ENCODE results near the gene IRF9.
A peak's percentile ranks its signal among the peaks of the same experiment; 100 is the strongest.

Gene IRF9

GRCh38 chr14:24139272-24139934, 21.7 kb upstream of the IRF9 start:
- DNase-seq (ENCODE audit: extremely low spot score), result no peak
- ChIA-PET POLR2A (interaction anchor here (1.7 to 2.0 kb wide), 2 partner anchors 11 to 24 kb away, joined by 4 to 7 read pairs; partner anchors contain the start of genes DCAF11 and NRL), CTCF (interaction anchor here (1.0 to 3.7 kb wide), 5 partner anchors 14 to 81 kb away, joined by 3 to 18 read pairs (median 4); partner anchors contain the start of genes DCAF11, IRF9 and NRL)
- TF ChIP-seq CTCF (IDR thresholded peaks at IDR 0.05; ENCODE audit: control extremely low read depth, extremely low read depth, low read depth, missing control alignments), result no peak

GRCh38 chr14:24141097-24141880, 19.8 kb upstream of the IRF9 start, which contains the start of gene EMC9:
TSS of gene EMC9 (minus strand) at chr14:24141591. CDS start at chr14:24141304, 287 bp downstream.
- peak; percentile 13 for TF ChIP-seq CTCF (IDR thresholded peaks at IDR 0.05; ENCODE audit: control extremely low read depth, extremely low read depth, low read depth, missing control alignments)
- ChIA-PET POLR2A (interaction anchor here (0.5 to 1.8 kb wide), 9 partner anchors 16 to 1628 kb away, joined by 3 to 16 read pairs (median 4); partner anchors contain the start of genes CHMP4A, DCAF11, IRF9 and NRL), CTCF (interaction anchor here (0.7 to 3.7 kb wide), 16 partner anchors 10 to 187 kb away, joined by 3 to 18 read pairs (median 4); partner anchors contain the start of genes DCAF11, IRF9, NRL and TINF2)
- peak; percentile 95 for DNase-seq (ENCODE audit: extremely low spot score)

GRCh38 chr14:24143511-24143910, 17.6 kb upstream of the IRF9 start:
- TF ChIP-seq CTCF (IDR thresholded peaks at IDR 0.05; ENCODE audit: control extremely low read depth, extremely low read depth, low read depth, missing control alignments), result no peak
- ChIA-PET CTCF (interaction anchor here (0.9 to 12.0 kb wide), 8 partner anchors 10 to 36 kb away, joined by 3 to 154 read pairs (median 3); partner anchors contain the start of genes DCAF11, IRF9 and NRL), POLR2A (interaction anchor here (1.1 kb wide), 1 partner anchor 8 kb away, joined by 5 read pairs; the partner anchor contains the start of gene PSME1)
- DNase-seq (ENCODE audit: extremely low spot score), result no peak

GRCh38 chr14:24144451-24144850, 16.6 kb upstream of the IRF9 start:
- CTCF ChIA-PET, result interaction anchor here (1.5 to 12.0 kb wide), 3 partner anchors 18 to 36 kb away, joined by 5 to 154 read pairs (median 7); partner anchors contain the start of genes DCAF11, IRF9 and NRL
- POLR2A ChIA-PET, result interaction anchor here (1.1 kb wide), 1 partner anchor 9 kb away, joined by 5 read pairs; the partner anchor contains the start of gene PSME1
- DNase-seq (ENCODE audit: extremely low spot score), result no peak
- no peak for TF ChIP-seq CTCF (IDR thresholded peaks at IDR 0.05; ENCODE audit: control extremely low read depth, extremely low read depth, low read depth, missing control alignments)

GRCh38 chr14:24145219-24145618, 15.8 kb upstream of the IRF9 start:
- POLR2A ChIA-PET, result interaction anchor here (2.1 to 3.2 kb wide), 2 partner anchors 9 to 31 kb away, joined by 14 to 20 read pairs; partner anchors contain the start of genes DCAF11, NRL and PSME1
- CTCF ChIA-PET, result interaction anchor here (1.5 to 12.0 kb wide), 6 partner anchors 9 to 87 kb away, joined by 3 to 154 read pairs (median 20); partner anchors contain the start of genes DCAF11, IRF9, NRL and PSME1
- no peak for TF ChIP-seq CTCF (IDR thresholded peaks at IDR 0.05; ENCODE audit: control extremely low read depth, extremely low read depth, low read depth, missing control alignments)
- no peak for DNase-seq (ENCODE audit: extremely low spot score)

Data from GM10248 (cell line).